GM18909 (cell line): ENCODE measurements around the gene TWF2.

Source experiments
- ATAC-seq: cut with Tn5 transposase; IDR thresholded peaks from one replicate; pipeline ENCODE4 v1.9.1; 2021; ENCODE audit warnings: mild to moderate bottlenecking; ENCODE audit not compliant: unreplicated experiment, poor library complexity

The TWF2 gene

DNA sequence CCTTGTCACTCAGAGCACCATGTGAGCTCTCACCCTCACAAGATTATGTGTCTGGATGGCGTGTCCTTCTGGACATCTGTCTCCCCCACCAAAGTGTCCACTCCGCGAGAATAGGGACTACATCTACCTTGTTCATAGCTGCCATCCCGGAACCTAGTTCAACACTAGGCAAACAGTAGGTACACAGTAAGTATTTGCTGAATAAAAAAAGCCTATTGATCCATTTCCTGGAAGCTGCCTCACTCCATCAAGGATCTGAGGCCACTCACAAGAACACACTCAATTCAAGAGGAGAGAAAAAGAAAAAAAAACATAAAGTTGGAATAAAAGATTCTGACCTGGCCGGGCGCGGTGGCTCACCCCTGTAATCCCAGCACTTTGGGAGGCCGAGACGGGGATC, 52.2 kb downstream of the TWF2 start:
- ATAC-seq = no peak

GRCh38 chr3:52185837-52186236, 53.1 kb downstream of the TWF2 start:
- ATAC-seq = no peak

- no peak for ATAC-seq
Measured at GRCh38 chr3:52185311-52185710, 53.6 kb downstream of the TWF2 start.

GRCh38 chr3:52184690-52185089, 54.3 kb downstream of the TWF2 start:
- ATAC-seq = no peak

GRCh38 chr3:52183786-52184445, 55.0 kb downstream of the TWF2 start:
- no peak for ATAC-seq

- no peak for ATAC-seq
Measured at GRCh38 chr3:52182691-52183090, 56.3 kb downstream of the TWF2 start.

GRCh38 chr3:52182196-52182595, 56.8 kb downstream of the TWF2 start:
- ATAC-seq = no peak

- no peak for ATAC-seq
Measured at GRCh38 chr3:52181543-52181942, 57.4 kb downstream of the TWF2 start.
